Activated T-helper 9 cell treated with anti-CD3 and anti-CD28 coated beads, Interleukin-2, amount 50 U/mL, for 16 hours (primary cell): ENCODE data around the gene SKAP1.

Experiments
- DNase-seq: peaks from one replicate; pipeline ENCODE4 v3.0.0-alpha.2; 2020; ENCODE audit warnings: low read depth

The SKAP1 gene

GRCh38 chr17:48241770-48242497, 188.1 kb downstream of the SKAP1 start:
- DNase-seq: no peak

DNA sequence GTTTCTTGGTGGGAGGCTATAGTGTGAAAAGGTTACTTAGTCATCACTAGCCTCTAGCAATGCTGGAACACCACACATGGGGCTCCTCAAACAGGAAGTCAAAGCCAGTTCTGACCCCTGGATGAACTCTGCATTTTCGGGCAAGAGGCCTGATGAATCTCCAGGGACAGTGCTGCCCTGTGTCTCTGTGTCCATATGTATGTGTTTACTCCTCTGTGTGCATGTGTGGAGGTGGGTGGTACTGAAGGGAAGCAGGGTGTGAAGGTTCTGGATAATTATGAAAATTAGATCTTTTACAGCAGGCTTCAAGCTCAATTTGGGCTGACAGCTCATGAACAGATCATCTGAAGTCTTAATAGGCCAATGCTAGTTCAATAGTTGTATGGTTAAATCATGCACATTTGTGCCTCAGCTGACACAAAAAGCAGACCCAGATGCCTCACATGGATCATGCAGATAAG, 188.9 kb downstream of the SKAP1 start:
- no peak for DNase-seq

DNA sequence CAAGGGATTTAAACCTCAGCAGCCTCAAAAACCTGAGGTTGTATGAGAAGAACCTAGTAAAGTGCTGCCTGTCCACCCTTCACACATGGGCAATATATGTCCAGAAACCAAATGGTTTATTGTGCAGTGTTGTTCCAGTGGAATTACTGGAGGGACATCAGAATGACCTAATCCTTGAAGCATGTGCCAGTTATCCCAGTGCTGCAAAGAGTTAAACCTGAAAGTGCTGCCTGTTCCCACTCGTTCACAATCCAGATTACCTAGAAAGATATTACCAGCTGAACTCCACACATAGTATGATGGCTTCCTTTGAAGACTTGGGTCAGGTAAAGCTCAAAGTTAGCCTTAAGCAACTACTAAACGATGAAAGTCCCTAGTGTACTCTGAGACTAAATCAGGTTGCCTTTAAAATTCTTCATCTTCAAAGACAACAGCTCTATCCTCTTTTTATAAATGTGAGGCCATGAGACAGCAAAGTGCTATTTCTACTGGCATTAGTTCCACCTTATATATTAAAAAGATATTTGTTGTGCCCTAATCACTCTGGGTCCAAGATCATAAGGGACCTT, 189.4 kb downstream of the SKAP1 start:
- DNase-seq: no peak

GRCh38 chr17:48240122-48240521, 189.9 kb downstream of the SKAP1 start:
- no peak for DNase-seq

DNA sequence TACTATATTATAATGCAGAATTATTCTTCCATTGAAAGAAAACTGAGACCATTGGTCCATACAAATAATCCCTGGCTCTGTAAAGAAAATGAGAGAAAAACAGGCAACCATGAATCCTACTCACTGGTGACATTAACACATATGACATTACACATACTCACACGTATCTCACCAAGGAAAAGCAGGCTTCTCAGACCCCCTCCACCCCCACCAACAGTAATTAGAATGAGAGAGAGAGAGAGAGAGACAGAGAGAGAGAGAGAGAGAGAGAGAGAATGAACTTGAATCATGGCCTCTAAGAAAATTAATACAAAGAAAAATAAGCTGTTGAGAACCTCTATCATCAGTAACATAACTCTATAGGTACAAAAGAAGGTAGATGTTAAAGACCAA, 190.4 kb downstream of the SKAP1 start:
- DNase-seq: no peak

DNA sequence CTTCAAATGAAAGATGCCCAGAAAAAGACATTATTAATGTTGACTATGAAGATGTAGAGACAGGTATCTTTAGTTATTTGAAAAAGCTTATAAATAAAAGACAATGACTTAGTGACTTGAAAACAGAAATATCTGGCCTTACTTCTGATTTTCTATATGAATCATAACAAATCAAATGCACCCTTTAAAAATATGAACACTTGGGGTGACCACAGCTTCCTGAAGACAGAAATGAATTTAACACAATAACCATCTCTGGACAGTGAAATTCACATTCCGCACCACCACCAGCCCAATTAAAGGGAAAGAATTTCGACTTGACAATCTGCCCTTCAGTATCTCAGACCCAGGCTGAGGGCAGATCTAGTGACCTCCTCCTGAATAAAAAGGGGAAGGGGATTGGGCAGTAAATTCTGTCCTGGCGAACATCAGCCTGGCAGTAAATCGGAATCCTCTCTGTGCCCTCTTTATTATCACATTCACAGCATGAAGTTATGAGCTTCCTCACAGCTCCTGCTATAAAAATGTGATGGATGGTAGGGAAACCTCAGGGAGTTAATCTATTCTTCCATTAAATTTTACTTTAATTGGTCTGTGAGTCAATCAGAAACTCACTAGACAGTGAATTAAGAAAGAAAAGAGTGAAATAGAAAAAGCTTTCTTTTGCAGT, 190.9 kb downstream of the SKAP1 start:
- no peak for DNase-seq

DNA sequence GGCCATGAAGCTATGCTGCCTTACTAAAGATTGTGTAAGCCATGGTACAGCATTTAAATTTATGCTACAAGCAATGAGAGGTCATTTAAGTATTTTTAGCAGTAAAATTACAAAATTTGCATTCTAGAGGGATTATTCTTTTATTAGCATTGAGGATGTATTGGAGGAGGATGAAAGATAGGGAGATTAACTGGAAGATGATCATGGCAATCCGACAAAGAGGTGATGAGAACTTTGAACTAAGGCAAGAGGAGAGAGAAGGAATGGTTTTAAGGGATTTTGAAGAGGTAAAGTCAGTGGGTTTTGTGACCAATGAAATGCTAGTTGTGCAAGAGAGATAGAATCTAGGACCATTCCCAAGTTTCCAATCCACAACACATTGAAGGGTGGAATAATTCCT, 192.6 kb downstream of the SKAP1 start:
- DNase-seq: no peak

DNA sequence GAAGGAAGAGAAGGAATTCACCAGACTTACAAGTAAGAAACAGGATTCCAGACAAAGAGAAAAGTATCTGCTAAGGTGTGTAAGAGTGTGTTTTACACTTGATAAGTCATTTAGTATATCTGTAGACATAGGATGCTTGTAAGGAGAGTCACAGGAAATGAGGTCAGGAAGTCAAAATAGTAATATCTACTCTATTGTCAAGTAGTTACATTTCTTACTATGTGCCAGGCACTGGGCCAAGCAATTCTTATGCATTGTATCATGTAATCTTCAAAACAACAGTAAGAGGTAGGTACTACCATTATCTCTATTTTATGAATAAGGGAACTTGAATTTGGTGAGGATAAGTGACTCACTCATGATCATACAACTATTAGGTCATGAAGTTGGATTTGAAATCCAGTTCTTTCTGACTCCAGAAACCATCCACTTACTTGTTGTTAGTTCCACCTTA, 193.3 kb downstream of the SKAP1 start:
- no peak for DNase-seq

DNA sequence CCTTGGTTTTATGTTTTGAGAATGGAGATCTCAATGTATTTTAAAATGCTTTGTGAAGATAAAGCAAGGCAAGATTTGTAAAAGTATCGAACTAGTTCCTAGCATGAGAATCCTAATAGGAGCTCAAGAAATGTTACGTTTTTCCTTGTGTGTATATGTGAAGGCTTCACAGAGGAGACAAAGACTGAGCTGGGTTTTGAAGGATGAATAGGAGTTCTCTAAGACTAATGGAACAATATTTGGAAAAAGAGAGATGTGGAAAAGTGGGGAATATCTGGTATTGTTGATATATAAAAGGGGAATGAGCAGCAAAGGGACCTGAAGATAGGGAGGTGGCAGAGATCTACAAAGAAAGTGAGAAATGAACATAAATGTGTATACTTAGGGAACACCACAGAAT, 195.1 kb downstream of the SKAP1 start:
- DNase-seq: no peak

GRCh38 chr17:48231995-48232959, 197.7 kb downstream of the SKAP1 start:
- DNase-seq: no peak

- DNase-seq: no peak
These were observed 200.1 kb downstream of the SKAP1 start for GRCh38 chr17:48229936-48230335.

DNA sequence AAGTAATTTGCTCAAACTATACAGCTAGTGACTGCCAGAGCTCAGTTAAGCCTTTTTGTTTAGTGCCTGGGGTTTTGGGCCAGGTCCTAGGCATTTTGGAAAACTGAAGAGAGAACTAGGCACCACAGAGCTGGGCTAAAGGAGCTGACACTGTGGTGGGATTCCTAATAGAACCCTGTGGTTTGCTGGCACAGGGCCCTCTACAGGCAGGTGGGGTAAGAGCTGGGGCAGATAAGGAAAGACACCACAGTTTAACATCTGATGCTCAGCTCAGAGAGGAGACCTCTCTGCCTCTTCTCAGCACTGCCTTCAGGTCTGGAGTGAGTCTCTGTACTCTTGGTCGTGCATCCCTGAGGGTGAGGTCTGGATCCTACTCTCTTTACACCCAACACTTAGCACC, 201.3 kb downstream of the SKAP1 start:
- DNase-seq: no peak

DNA sequence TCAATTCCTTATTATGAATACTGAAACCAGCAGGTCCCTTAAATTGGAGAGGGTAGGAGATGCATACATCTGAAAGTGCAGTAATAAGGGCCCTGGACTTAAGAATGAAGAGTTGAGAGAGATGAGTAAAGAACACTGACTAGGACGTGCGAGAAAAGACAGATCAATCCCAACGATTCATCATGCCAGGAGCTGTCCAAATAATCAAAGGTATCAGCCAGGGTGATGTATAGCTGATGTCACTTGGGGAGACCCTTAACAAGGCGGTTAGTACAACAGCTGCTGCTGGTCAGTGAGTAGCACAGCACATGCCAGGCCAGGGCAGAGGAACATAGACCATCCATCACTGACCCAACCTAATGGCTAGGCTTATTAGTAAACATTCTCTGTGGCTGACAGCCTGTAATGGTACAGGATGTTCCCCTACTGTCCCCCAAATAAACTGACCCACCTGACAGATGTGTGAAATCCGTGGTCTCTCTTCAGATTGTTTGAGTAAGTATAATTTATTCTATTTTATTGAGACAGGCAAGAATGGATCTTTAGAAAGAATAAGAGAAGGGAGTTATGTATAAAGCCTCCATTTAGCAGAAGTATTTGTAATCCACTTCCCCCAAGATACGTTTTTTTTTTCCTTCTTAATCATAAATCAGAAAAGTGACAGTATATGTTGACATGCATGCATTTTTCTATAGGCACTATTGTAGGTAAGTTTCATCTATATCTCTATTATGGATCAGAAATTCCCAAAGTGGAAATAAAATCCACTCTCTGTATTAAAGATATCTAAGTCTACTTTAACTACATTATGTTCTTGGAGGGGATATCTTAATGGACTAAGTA, 204.1 kb downstream of the SKAP1 start:
- DNase-seq: no peak

GRCh38 chr17:48223945-48224344, 206.1 kb downstream of the SKAP1 start:
- no peak for DNase-seq

DNA sequence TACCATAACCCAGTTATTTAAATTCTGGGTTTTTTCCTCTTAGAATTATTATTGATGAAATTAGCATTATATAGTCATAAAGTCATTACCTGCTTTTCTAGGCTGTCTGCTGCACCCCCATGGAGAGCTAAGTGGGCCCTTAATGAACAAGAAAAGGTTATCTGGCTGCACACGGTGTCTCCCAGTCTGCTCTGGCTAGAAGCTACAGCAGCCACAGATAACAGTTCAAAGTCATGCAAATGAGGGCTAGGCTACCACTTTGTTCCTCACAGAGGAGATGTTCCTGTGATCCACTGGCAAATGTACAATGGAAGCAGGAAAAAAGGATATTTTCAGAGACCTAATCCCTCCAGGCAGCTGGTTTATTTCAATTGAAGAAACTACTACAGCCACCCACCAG, 210.4 kb downstream of the SKAP1 start:
- DNase-seq: no peak

GRCh38 chr17:48215583-48216139, 214.4 kb downstream of the SKAP1 start:
- DNase-seq: no peak

DNA sequence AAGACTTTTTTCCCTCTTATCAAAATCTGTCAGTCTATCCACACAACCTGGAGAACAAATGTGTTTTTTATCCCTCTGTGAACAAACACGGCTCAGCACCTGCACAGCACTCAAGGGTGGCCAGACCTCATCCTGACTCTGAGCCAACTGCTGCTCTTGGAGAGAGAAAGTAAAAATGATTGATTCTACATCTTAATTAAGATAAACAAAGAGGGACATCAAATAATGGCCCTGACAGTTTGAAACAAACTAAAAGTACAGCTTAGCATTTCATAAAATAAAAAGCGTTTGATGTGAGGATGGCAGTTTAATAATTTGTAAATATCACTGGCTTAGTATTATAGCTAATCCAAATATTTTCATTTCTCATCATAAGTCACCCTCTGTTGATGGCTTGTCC, 216.2 kb downstream of the SKAP1 start:
- DNase-seq: no peak

- DNase-seq: no peak
These were observed 218.2 kb downstream of the SKAP1 start for GRCh38 chr17:48211787-48212186.

GRCh38 chr17:48211011-48211410, 219.0 kb downstream of the SKAP1 start:
- no peak for DNase-seq

DNA sequence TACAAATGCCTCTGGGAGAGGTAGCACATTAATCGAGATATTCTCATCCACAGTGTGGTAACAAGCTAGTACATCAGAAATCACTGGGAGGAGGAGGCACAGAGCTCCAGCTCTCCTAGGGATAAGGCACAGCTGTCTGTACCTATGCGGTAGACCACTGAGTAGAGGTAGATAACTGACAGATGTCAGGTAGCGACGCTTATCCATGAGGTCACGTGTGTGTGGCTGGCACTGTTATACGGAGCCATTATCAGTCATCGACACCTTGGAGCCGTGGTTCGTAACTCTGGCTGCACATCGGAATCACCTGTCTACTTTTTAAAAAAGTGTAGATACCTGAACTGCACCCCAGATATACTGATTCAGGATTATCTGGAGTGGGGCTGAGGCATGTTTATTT, 220.0 kb downstream of the SKAP1 start:
- DNase-seq: no peak
